GM12878 (cell line): Measurements from ENCODE around the gene PPT2.

ENCODE experiments used
- BHLHE40 ChIP-seq, 2 experiments: fragments of 450-650 bp in 1 of 2; IDR thresholded peaks; 2 replicates each; pipeline ENCODE4 v1.6.1; 2011 to 2017; ENCODE audit warnings: low read depth in 2 of 2, borderline replicate concordance in 1 of 2, improper control_type of control experiment in 1 of 2, low read length in 1 of 2, mild to moderate bottlenecking in 1 of 2
- BRCA1 ChIP-seq: IDR thresholded peaks from 2 replicates; pipeline ENCODE4 v1.6.1; 2011; ENCODE audit warnings: low read depth, low read length, improper control_type of control experiment
- ESRRA ChIP-seq: IDR thresholded peaks from 2 replicates; pipeline ENCODE4 v1.6.1; 2012; ENCODE audit warnings: mild to moderate bottlenecking, low read length, improper control_type of control experiment
- ETV6 ChIP-seq, 2 experiments: fragments of 450-650 bp in 1 of 2; IDR thresholded peaks in 1 of 2; conservative IDR thresholded peaks in 1 of 2; 2 replicates each; pipeline ENCODE4 v1.6.1; 2014; ENCODE audit warnings: antibody characterized with exemption in 1 of 2, borderline replicate concordance in 1 of 2, low read depth in 1 of 2, mild to moderate bottlenecking in 1 of 2, moderate library complexity in 1 of 2
- GABPA ChIP-seq: IDR thresholded peaks from 2 replicates; pipeline ENCODE4 v1.6.1; 2014; ENCODE audit warnings: antibody characterized with exemption, low read depth, mild to moderate bottlenecking, inconsistent platforms
- POLR2A ChIP-seq: IDR thresholded peaks from 2 replicates; pipeline ENCODE4 v1.6.1; 2011; ENCODE audit warnings: low read depth, mild to moderate bottlenecking, low read length
- RFX5 ChIP-seq: IDR thresholded peaks from 2 replicates; pipeline ENCODE4 v1.6.1; 2011; ENCODE audit warnings: low read depth, low read length, improper control_type of control experiment
- SRF ChIP-seq, 2 experiments: IDR thresholded peaks; 2 replicates each; pipeline ENCODE4 v1.6.1; 2011; ENCODE audit warnings: low read depth in 2 of 2, low read length in 2 of 2, mild to moderate bottlenecking in 1 of 2, moderate library complexity in 1 of 2
- TF ChIP-seq, protein P1 (sequence below), 3 experiments: IDR thresholded peaks in 2 of 3; conservative IDR thresholded peaks in 1 of 3; 2 replicates each; pipeline ENCODE4 v1.5.1; 2011; ENCODE audit warnings: low read depth in 3 of 3, low read length in 3 of 3, mild to moderate bottlenecking in 3 of 3, control low read depth in 2 of 3, moderate library complexity in 2 of 3, inconsistent platforms in 1 of 3, mixed read lengths in 1 of 3; ENCODE audit not compliant: control insufficient read depth in 2 of 3, insufficient read depth in 1 of 3; ENCODE audit errors: extremely low read depth in 1 of 3
- TF ChIP-seq, protein P2 (sequence below): IDR thresholded peaks from 2 replicates; pipeline ENCODE4 v1.6.1; 2012; ENCODE audit warnings: mild to moderate bottlenecking, low read depth, low read length
- TF ChIP-seq, protein P3 (sequence below): fragments of 450-650 bp; IDR thresholded peaks from 2 replicates; pipeline ENCODE4 v1.6.1; 2016; ENCODE audit warnings: mild to moderate bottlenecking

GRCh38 chr6:32120573-32121059 lies 33.3 kb upstream of the PPT2 start:
- TF ChIP-seq, protein P1, sequence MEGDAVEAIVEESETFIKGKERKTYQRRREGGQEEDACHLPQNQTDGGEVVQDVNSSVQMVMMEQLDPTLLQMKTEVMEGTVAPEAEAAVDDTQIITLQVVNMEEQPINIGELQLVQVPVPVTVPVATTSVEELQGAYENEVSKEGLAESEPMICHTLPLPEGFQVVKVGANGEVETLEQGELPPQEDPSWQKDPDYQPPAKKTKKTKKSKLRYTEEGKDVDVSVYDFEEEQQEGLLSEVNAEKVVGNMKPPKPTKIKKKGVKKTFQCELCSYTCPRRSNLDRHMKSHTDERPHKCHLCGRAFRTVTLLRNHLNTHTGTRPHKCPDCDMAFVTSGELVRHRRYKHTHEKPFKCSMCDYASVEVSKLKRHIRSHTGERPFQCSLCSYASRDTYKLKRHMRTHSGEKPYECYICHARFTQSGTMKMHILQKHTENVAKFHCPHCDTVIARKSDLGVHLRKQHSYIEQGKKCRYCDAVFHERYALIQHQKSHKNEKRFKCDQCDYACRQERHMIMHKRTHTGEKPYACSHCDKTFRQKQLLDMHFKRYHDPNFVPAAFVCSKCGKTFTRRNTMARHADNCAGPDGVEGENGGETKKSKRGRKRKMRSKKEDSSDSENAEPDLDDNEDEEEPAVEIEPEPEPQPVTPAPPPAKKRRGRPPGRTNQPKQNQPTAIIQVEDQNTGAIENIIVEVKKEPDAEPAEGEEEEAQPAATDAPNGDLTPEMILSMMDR (IDR thresholded peaks at IDR 0.05 in 2 of 3, conservative IDR thresholded peaks at IDR 0.05 in 1 of 3; ENCODE audit: control insufficient read depth in 2 of 3, extremely low read depth in 1 of 3, insufficient read depth in 1 of 3, low read depth in 3 of 3, low read length in 3 of 3), result no peak
- TF ChIP-seq, protein P2, sequence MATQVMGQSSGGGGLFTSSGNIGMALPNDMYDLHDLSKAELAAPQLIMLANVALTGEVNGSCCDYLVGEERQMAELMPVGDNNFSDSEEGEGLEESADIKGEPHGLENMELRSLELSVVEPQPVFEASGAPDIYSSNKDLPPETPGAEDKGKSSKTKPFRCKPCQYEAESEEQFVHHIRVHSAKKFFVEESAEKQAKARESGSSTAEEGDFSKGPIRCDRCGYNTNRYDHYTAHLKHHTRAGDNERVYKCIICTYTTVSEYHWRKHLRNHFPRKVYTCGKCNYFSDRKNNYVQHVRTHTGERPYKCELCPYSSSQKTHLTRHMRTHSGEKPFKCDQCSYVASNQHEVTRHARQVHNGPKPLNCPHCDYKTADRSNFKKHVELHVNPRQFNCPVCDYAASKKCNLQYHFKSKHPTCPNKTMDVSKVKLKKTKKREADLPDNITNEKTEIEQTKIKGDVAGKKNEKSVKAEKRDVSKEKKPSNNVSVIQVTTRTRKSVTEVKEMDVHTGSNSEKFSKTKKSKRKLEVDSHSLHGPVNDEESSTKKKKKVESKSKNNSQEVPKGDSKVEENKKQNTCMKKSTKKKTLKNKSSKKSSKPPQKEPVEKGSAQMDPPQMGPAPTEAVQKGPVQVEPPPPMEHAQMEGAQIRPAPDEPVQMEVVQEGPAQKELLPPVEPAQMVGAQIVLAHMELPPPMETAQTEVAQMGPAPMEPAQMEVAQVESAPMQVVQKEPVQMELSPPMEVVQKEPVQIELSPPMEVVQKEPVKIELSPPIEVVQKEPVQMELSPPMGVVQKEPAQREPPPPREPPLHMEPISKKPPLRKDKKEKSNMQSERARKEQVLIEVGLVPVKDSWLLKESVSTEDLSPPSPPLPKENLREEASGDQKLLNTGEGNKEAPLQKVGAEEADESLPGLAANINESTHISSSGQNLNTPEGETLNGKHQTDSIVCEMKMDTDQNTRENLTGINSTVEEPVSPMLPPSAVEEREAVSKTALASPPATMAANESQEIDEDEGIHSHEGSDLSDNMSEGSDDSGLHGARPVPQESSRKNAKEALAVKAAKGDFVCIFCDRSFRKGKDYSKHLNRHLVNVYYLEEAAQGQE, result no peak
- TF ChIP-seq SRF (IDR thresholded peaks at IDR 0.05; ENCODE audit: low read depth in 2 of 2, low read length in 2 of 2) (no peak), ESRRA (no peak), GABPA (no peak), POLR2A (no peak), BHLHE40 (IDR thresholded peaks at IDR 0.05; ENCODE audit: borderline replicate concordance in 1 of 2, low read depth in 2 of 2, low read length in 1 of 2) (no peak), ETV6 (conservative IDR thresholded peaks at IDR 0.05 in 1 of 2, IDR thresholded peaks at IDR 0.05 in 1 of 2; ENCODE audit: borderline replicate concordance in 1 of 2, low read depth in 1 of 2) (no peak), RFX5 (no peak), BRCA1 (no peak)
- TF ChIP-seq, protein P3, sequence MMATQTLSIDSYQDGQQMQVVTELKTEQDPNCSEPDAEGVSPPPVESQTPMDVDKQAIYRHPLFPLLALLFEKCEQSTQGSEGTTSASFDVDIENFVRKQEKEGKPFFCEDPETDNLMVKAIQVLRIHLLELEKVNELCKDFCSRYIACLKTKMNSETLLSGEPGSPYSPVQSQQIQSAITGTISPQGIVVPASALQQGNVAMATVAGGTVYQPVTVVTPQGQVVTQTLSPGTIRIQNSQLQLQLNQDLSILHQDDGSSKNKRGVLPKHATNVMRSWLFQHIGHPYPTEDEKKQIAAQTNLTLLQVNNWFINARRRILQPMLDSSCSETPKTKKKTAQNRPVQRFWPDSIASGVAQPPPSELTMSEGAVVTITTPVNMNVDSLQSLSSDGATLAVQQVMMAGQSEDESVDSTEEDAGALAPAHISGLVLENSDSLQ, result no peak
